Karpas-422 (cell line): Measurements from ENCODE around the gene MAD1L1. TPM values are rescaled to one million over a fixed set of nuclear protein-coding genes. Genes with fewer than 3 reads are reported as not detected.

Experiments used
- DNase-seq: peaks from one replicate; pipeline ENCODE4 v3.0.0-alpha.2; 2015
- H2AFZ ChIP-seq: fragments of 200-600 bp; sonication (generic); 2 replicates; pipeline ENCODE4 v1.6.1; 2014; ENCODE audit warnings: antibody characterized with exemption, low read length, mixed read lengths
- H3K27ac ChIP-seq: fragments of 200-600 bp; sonication (generic); 2 replicates; pipeline ENCODE4 v1.5.1; 2014; ENCODE audit warnings: mild to moderate bottlenecking, low read length, moderate library complexity
- H3K27me3 ChIP-seq: fragments of 200-600 bp; sonication (generic); 2 replicates; pipeline ENCODE4 v1.6.1; 2014; ENCODE audit warnings: low read length, mixed read lengths
- H3K36me3 ChIP-seq: fragments of 200-600 bp; sonication (generic); 2 replicates; pipeline ENCODE4 v1.6.1; 2014; ENCODE audit warnings: low read length, mixed read lengths; ENCODE audit not compliant: insufficient read depth
- H3K4me1 ChIP-seq: fragments of 200-600 bp; sonication (generic); 2 replicates; pipeline ENCODE4 v1.6.1; 2014; ENCODE audit warnings: mild to moderate bottlenecking, low read length, mixed read lengths
- H3K4me2 ChIP-seq: fragments of 200-600 bp; sonication (generic); 2 replicates; pipeline ENCODE4 v1.6.1; 2014; ENCODE audit warnings: low read length, low read depth, mild to moderate bottlenecking; ENCODE audit not compliant: poor library complexity, severe bottlenecking
- H3K4me3 ChIP-seq: fragments of 200-600 bp; sonication (generic); 2 replicates; pipeline ENCODE4 v1.5.1; 2014; ENCODE audit warnings: mild to moderate bottlenecking, antibody characterized with exemption, low read length, mixed read lengths
- H3K79me2 ChIP-seq: fragments of 200-600 bp; sonication (generic); 2 replicates; pipeline ENCODE4 v1.6.1; 2014; ENCODE audit warnings: mild to moderate bottlenecking, low read length, mixed read lengths
- H3K9ac ChIP-seq: fragments of 200-600 bp; sonication (generic); 2 replicates; pipeline ENCODE4 v1.6.0; 2014; ENCODE audit warnings: low read length
- H3K9me2 ChIP-seq: fragments of 200-600 bp; sonication (generic), shearing (Covaris generic); replicated peaks from 2 replicates; pipeline ENCODE4 v1.6.0; 2014; ENCODE audit warnings: mild to moderate bottlenecking, low read length, moderate library complexity; ENCODE audit not compliant: insufficient read depth
- H3K9me3 ChIP-seq: fragments of 300-700, 200-600 bp; sonication (generic); 2 replicates; pipeline ENCODE4 v1.6.1; 2014; ENCODE audit warnings: low read length, mixed read lengths
- H4K20me1 ChIP-seq: fragments of 200-600 bp; sonication (generic); 2 replicates; pipeline ENCODE4 v1.6.1; 2014; ENCODE audit warnings: mild to moderate bottlenecking, antibody characterized with exemption, low read length, low read depth; ENCODE audit not compliant: insufficient read depth
- total RNA-seq: library from RNA; depleted of rRNA; stranded (reverse); fragments of >200 nt; shearing (Covaris generic); gene quantifications from 2 replicates; pipeline ENCODE4 v1.2.3, GENCODE V29; 2014; ENCODE audit warnings: low replicate concordance

The MAD1L1 gene
- total RNA-seq, 1 experiment from 2014 or later, result 38.6 TPM

GRCh38 chr7:1787681-1788235, 445.0 kb downstream of the MAD1L1 start:
- Histone ChIP-seq H3K9ac (no peak overlapping the region), H2AFZ (no peak overlapping the region), H3K9me3 (no peaks in the 10 kb centered on the region), H3K9me2 (no peaks in the 10 kb centered on the region), H4K20me1 (no peaks in the 10 kb centered on the region), H3K4me1 (no peaks in the 10 kb centered on the region), H3K4me3 (no peak overlapping the region), H3K27me3 (no peaks in the 10 kb centered on the region; the same call in 1 of the 2 replicates), H3K79me2 (no peaks in the 10 kb centered on the region), H3K36me3 (no peaks in the 10 kb centered on the region), H3K4me2 (no peak overlapping the region), H3K27ac (no peak overlapping the region)
- no peak for DNase-seq

- H3K27ac ChIP-seq, result no peak overlapping the region
- H3K4me3 ChIP-seq, result no peak overlapping the region
- no peak overlapping the region for H3K9ac ChIP-seq
- no peaks in the 10 kb centered on the region for H3K9me3 ChIP-seq
- DNase-seq, result no peak
- H3K27me3 ChIP-seq, result no peaks in the 10 kb centered on the region; the same call in 1 of the 2 replicates
- H4K20me1 ChIP-seq, result no peaks in the 10 kb centered on the region
- H3K79me2 ChIP-seq, result no peaks in the 10 kb centered on the region
- H3K36me3 ChIP-seq, result no peaks in the 10 kb centered on the region
- H3K4me1 ChIP-seq, result no peaks in the 10 kb centered on the region
- no peak overlapping the region for H3K4me2 ChIP-seq
- no peak overlapping the region for H2AFZ ChIP-seq
- H3K9me2 ChIP-seq, result no peaks in the 10 kb centered on the region
These were observed 445.5 kb downstream of the MAD1L1 start for GRCh38 chr7:1787241-1787640.

- no peak overlapping the region for H3K27ac ChIP-seq
- no peaks in the 10 kb centered on the region for H4K20me1 ChIP-seq
- no peaks in the 10 kb centered on the region for H3K9me3 ChIP-seq
- no peaks in the 10 kb centered on the region for H3K36me3 ChIP-seq
- H3K4me3 ChIP-seq, result no peak overlapping the region
- H3K9ac ChIP-seq, result no peak overlapping the region
- H3K9me2 ChIP-seq, result no peaks in the 10 kb centered on the region
- no peaks in the 10 kb centered on the region for H3K79me2 ChIP-seq
- no peaks in the 10 kb centered on the region; the same call in 1 of the 2 replicates for H3K27me3 ChIP-seq
- no peak overlapping the region for H3K4me2 ChIP-seq
- DNase-seq, result no peak
- H2AFZ ChIP-seq, result no peak overlapping the region
- no peaks in the 10 kb centered on the region for H3K4me1 ChIP-seq
These were observed 446.9 kb downstream of the MAD1L1 start for GRCh38 chr7:1785839-1786238.

GRCh38 chr7:1781369-1781768, 451.4 kb downstream of the MAD1L1 start:
- Histone ChIP-seq H3K27me3 (no peaks in the 10 kb centered on the region), H2AFZ (no peak overlapping the region), H3K4me3 (no peak overlapping the region), H3K27ac (no peak overlapping the region), H3K36me3 (no peaks in the 10 kb centered on the region), H3K79me2 (no peaks in the 10 kb centered on the region), H3K9ac (no peak overlapping the region), H4K20me1 (no peaks in the 10 kb centered on the region), H3K4me2 (no peak overlapping the region), H3K4me1 (no peaks in the 10 kb centered on the region), H3K9me3 (no peaks in the 10 kb centered on the region), H3K9me2 (no peaks in the 10 kb centered on the region)
- DNase-seq, result no peak

- H3K4me1 ChIP-seq, result no peaks in the 10 kb centered on the region
- no peaks in the 10 kb centered on the region for H3K27me3 ChIP-seq
- no peak for DNase-seq
- no peak overlapping the region for H3K4me2 ChIP-seq
- H3K9ac ChIP-seq, result no peak overlapping the region
- H2AFZ ChIP-seq, result no peak overlapping the region
- no peaks in the 10 kb centered on the region for H3K79me2 ChIP-seq
- no peaks in the 10 kb centered on the region for H3K9me2 ChIP-seq
- H3K9me3 ChIP-seq, result no peaks in the 10 kb centered on the region
- no peak overlapping the region for H3K4me3 ChIP-seq
- no peak overlapping the region for H3K27ac ChIP-seq
- H4K20me1 ChIP-seq, result no peaks in the 10 kb centered on the region
- H3K36me3 ChIP-seq, result no peaks in the 10 kb centered on the region
These were observed 453.3 kb downstream of the MAD1L1 start for GRCh38 chr7:1779445-1779844.

GRCh38 chr7:1777122-1777521, 455.6 kb downstream of the MAD1L1 start:
- H3K9me2 ChIP-seq, result no peaks in the 10 kb centered on the region
- H3K9me3 ChIP-seq, result no peaks in the 10 kb centered on the region
- H3K27me3 ChIP-seq, result no peaks in the 10 kb centered on the region

GRCh38 chr7:1775389-1775788, 457.4 kb downstream of the MAD1L1 start:
- no peaks in the 10 kb centered on the region for H3K27me3 ChIP-seq
- no peaks in the 10 kb centered on the region for H3K9me2 ChIP-seq
- no peak overlapping the region for H3K9ac ChIP-seq
- H3K4me1 ChIP-seq, result no peaks in the 10 kb centered on the region
- no peaks in the 10 kb centered on the region for H3K79me2 ChIP-seq
- H4K20me1 ChIP-seq, result no peaks in the 10 kb centered on the region
- no peak overlapping the region for H2AFZ ChIP-seq
- H3K27ac ChIP-seq, result no peak overlapping the region
- no peak for DNase-seq
- no peak overlapping the region for H3K4me3 ChIP-seq
- H3K9me3 ChIP-seq, result no peaks in the 10 kb centered on the region
- no peak overlapping the region for H3K4me2 ChIP-seq
- H3K36me3 ChIP-seq, result no peaks in the 10 kb centered on the region

More at GRCh38 chr7:1777122-1777521, 455.6 kb downstream of the MAD1L1 start:
- no peaks in the 10 kb centered on the region for H4K20me1 ChIP-seq
- H3K4me1 ChIP-seq, result no peaks in the 10 kb centered on the region
- H3K9ac ChIP-seq, result no peak overlapping the region
- no peak overlapping the region for H3K27ac ChIP-seq
- H2AFZ ChIP-seq, result no peak overlapping the region
- no peak for DNase-seq
- no peaks in the 10 kb centered on the region for H3K36me3 ChIP-seq
- H3K4me2 ChIP-seq, result no peak overlapping the region
- no peaks in the 10 kb centered on the region for H3K79me2 ChIP-seq
- no peak overlapping the region for H3K4me3 ChIP-seq

- no peak for DNase-seq
- Histone ChIP-seq H3K4me2 (no peak overlapping the region), H3K27ac (no peak overlapping the region)
These were observed 462.4 kb downstream of the MAD1L1 start for GRCh38 chr7:1770331-1770730.

More at GRCh38 chr7:1770331-1770730, 462.4 kb downstream of the MAD1L1 start:
- Histone ChIP-seq H3K36me3 (no peaks in the 10 kb centered on the region), H3K79me2 (no peaks in the 10 kb centered on the region), H3K4me3 (no peak overlapping the region), H3K9me2 (no peaks in the 10 kb centered on the region), H3K4me1 (no peaks in the 10 kb centered on the region), H4K20me1 (no peaks in the 10 kb centered on the region), H2AFZ (no peak overlapping the region), H3K27me3 (no peaks in the 10 kb centered on the region), H3K9ac (no peak overlapping the region), H3K9me3 (no peaks in the 10 kb centered on the region)
